Measurements from ENCODE around the gene STK39. TPM values are rescaled to one million over a fixed set of nuclear protein-coding genes. Genes with fewer than 3 reads are reported as not detected.

STK39 gene
- total RNA-seq, 1 experiment from 2014 or later: 22.1 TPM

- no peaks in the 10 kb centered on the region for H3K79me2 ChIP-seq (ENCODE audit: insufficient read depth, low read length)
- no peak overlapping the region for H4K5ac ChIP-seq (ENCODE audit: insufficient read length, low read depth, low read length)
- no peak overlapping the region for H3K9ac ChIP-seq (ENCODE audit: extremely low read depth, insufficient read length, low read length)
- no peak overlapping the region for H4K91ac ChIP-seq (ENCODE audit: insufficient read length, low read depth, low read length)
- no peaks in the 10 kb centered on the region for H3K79me1 ChIP-seq (ENCODE audit: insufficient read depth, low read depth, low read length, poor library complexity, severe bottlenecking)
- WGBS (ENCODE audit: extremely low coverage, insufficient read length, low lambda C conversion rate): no CpG with 5 or more reads among the region's 5 CpGs
- peaks cover 3% of the 10 kb centered on the region; the same call in 1 of the 2 replicates for H3K4me1 ChIP-seq (ENCODE audit: insufficient read depth, low read length)
- H3K18ac ChIP-seq (ENCODE audit: insufficient read length, low read depth, low read length): no peak overlapping the region
- no peak overlapping the region for H4K8ac ChIP-seq (replicated peaks; ENCODE audit: insufficient read length, low read depth, low read length)
- no peak overlapping the region for H3K23ac ChIP-seq (ENCODE audit: insufficient read length, low read depth, low read length)
- peak overlapping the region in 2 of 3 experiments; percentile 12 to 37; a peak in 2 of 7 replicates for H3K27ac Mint-ChIP-seq
- no peak overlapping the region for H2AFZ ChIP-seq (ENCODE audit: low read length)
- H3K4ac ChIP-seq (ENCODE audit: low read depth, low read length): no peak overlapping the region
- no peak overlapping the region for H3K14ac ChIP-seq (ENCODE audit: insufficient read depth, low read length)
- no peaks in the 10 kb centered on the region for H3K23me2 ChIP-seq (ENCODE audit: insufficient read length, low read depth, low read length, poor library complexity, severe bottlenecking)
- no peak overlapping the region for H2BK20ac ChIP-seq (ENCODE audit: low read depth, low read length, poor library complexity, severe bottlenecking)
- no peaks in the 10 kb centered on the region for H3K9me3 ChIP-seq (ENCODE audit: control insufficient read depth, low read depth, low read length)
- no peak overlapping the region for H2BK5ac ChIP-seq (ENCODE audit: insufficient read length, low read length)
- no peak overlapping the region for H2BK15ac ChIP-seq (ENCODE audit: low read depth, low read length)
- no peaks in the 10 kb centered on the region for H3K27me3 Mint-ChIP-seq (ENCODE audit: low read depth)
- no peak overlapping the region for H3K27ac ChIP-seq (ENCODE audit: insufficient read length, low read depth, low read length)
- H3K56ac ChIP-seq (ENCODE audit: insufficient read length, low read depth, low read length): no peak overlapping the region
- H2BK120ac ChIP-seq (ENCODE audit: low read depth, low read length, poor library complexity, severe bottlenecking): no peak overlapping the region
- no peak overlapping the region for H2AK5ac ChIP-seq (ENCODE audit: insufficient read length, low read length)
- no peak overlapping the region for H3T11ph ChIP-seq (ENCODE audit: low read length)
- H3K36me3 Mint-ChIP-seq (ENCODE audit: insufficient read depth in 1 of 3, low read depth in 3 of 3): peaks cover 3 to 7% (median 5%) of the 10 kb centered on the region in 3 experiments; a peak in 6 of 7 replicates
- H4K20me1 ChIP-seq (ENCODE audit: control insufficient read depth, insufficient read depth, insufficient read length): no peaks in the 10 kb centered on the region
- H2BK12ac ChIP-seq (ENCODE audit: insufficient read length, low read depth, low read length): no peak overlapping the region
- no peaks in the 10 kb centered on the region for H3K27me3 ChIP-seq (ENCODE audit: insufficient read depth, low read length)
- no peak overlapping the region for H3K4me3 Mint-ChIP-seq
- DNase-seq: no peak
- H3K4me2 ChIP-seq (ENCODE audit: insufficient read depth, insufficient read length, low read length): no peak overlapping the region
- peaks cover 2 to 4% of the 10 kb centered on the region in 2 experiments; a peak in 4 of 5 replicates for H3K9me3 Mint-ChIP-seq
- peaks cover 30 to 31% of the 10 kb centered on the region in 2 experiments for H3K4me1 Mint-ChIP-seq
- peak; percentile 58; the same call in 2 of the 3 replicates for TF ChIP-seq CTCF (conservative IDR thresholded peaks at IDR 0.05)
These were observed 282.6 kb downstream of the STK39 start for GRCh38 chr2:167964650-167965413.
